Suprapubic skin (tissue), 4 donors: ENCODE data around the gene ZNF155.

Experiments
- CTCF ChIP-seq, 2 donors: fragments of 200-600 bp in 1 of 2; fragments of 450-650 bp in 1 of 2; sonication (generic) in 1 of 2; IDR thresholded peaks; one replicate each; pipeline ENCODE4 v1.5.1; 2016 to 2019; ENCODE audit warnings: antibody characterized with exemption in 2 of 2, mild to moderate bottlenecking in 1 of 2, moderate library complexity in 1 of 2
- EP300 ChIP-seq: sonication (generic); formaldehyde crosslinking; IDR thresholded peaks from one replicate; pipeline ENCODE4 v1.6.1; 2017; ENCODE audit warnings: antibody characterized with exemption
- POLR2A ChIP-seq, 2 donors: fragments of 450-650 bp; IDR thresholded peaks; one replicate each; pipeline ENCODE4 v1.6.1; 2017; ENCODE audit warnings: antibody characterized with exemption in 2 of 2, mild to moderate bottlenecking in 2 of 2, moderate library complexity in 2 of 2
- POLR2AphosphoS5 ChIP-seq, 3 donors: sonication (generic); formaldehyde crosslinking; IDR thresholded peaks; one replicate each; pipeline ENCODE4 v1.6.1; 2017; ENCODE audit warnings: antibody characterized with exemption in 3 of 3

GRCh38 chr19:43939557-43940260 lies 44.3 kb upstream of the ZNF155 start:
- no peak for TF ChIP-seq CTCF (IDR thresholded peaks at IDR 0.05)
- TF ChIP-seq POLR2A (IDR thresholded peaks at IDR 0.05) = no peak
- no peak for TF ChIP-seq POLR2AphosphoS5 (IDR thresholded peaks at IDR 0.05)
- no peak for TF ChIP-seq EP300
